HG02759 (cell line): ENCODE data around the gene WDR37.
A peak's percentile ranks its signal among the peaks of the same experiment; 100 is the strongest.
"Not testable (repeated sequence)": the region's sequence is repeated elsewhere in the genome, so short reads cannot be mapped to it uniquely, and the experiment has no call there.

Experiments used
- ATAC-seq: cut with Tn5 transposase; IDR thresholded peaks from one replicate; pipeline ENCODE4 v1.9.1; 2021; ENCODE audit warnings: mild to moderate bottlenecking, moderate library complexity; ENCODE audit not compliant: unreplicated experiment

The WDR37 gene, protein sequence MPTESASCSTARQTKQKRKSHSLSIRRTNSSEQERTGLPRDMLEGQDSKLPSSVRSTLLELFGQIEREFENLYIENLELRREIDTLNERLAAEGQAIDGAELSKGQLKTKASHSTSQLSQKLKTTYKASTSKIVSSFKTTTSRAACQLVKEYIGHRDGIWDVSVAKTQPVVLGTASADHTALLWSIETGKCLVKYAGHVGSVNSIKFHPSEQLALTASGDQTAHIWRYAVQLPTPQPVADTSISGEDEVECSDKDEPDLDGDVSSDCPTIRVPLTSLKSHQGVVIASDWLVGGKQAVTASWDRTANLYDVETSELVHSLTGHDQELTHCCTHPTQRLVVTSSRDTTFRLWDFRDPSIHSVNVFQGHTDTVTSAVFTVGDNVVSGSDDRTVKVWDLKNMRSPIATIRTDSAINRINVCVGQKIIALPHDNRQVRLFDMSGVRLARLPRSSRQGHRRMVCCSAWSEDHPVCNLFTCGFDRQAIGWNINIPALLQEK

DNA sequence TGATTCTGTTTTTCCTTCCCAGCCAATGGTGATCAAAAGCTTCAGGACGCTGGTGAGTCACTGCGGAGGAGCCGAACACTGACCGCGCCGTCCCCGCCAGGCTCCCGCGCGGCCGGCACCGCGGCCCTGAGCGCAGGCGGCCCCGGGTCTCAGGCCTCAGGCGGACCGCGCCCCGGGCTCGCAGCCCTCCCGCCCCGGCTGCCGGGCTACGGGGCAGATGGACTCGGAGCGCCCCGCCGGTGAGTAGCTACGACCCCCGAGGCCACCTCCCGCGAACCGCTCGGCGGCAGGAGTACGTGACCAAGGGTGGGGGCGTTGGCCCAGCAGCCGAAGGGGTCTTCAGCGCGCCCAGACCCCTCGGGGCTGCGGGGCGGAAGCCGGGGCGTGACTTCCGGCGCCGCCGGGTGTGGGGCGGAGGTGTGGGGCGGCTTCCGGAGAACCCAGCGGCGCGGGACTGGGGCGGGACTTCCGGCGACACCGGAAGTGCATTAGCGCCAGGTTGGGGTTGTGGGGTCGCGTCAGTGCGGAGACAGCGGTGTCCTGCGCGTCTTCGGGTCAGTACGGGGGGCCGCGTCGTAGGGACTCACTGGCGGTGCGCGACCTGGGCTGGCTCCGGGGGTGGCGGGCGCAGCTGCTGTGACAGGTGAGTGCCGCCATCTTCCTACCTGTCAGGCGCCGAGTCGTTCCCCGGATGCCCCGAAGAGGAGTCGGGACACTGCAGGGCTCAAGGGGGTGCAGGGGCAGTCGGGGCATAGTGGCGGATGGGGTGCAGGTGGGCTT lies at the start of gene WDR37:
Gene WDR37, plus strand, starts transcription at position 60 of the 780 bp plus-strand sequence. CDS start 15,771 bp downstream, outside the sequence.
- ATAC-seq, result peak; percentile 96

DNA sequence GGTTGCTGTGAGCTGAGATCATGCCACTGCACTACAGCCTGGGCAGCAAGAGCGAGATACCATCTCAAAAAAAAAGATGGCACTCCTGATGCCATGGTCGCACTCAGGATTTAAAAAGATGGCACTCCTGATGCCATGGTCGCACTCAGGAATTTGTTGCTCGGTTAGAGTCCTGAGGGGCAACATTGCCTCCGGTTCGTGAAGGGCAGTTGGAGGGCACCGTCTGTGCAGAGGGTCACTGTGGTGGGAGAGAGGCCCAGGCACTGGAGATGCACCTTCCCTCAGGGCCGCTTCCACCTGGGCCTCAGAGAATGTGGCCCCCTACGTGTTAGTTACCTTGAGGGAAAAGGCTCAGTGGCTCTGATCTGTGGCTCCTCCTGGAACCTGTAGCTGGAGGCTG lies 49.6 kb upstream of the WDR37 start:
- ATAC-seq, result no peak

DNA sequence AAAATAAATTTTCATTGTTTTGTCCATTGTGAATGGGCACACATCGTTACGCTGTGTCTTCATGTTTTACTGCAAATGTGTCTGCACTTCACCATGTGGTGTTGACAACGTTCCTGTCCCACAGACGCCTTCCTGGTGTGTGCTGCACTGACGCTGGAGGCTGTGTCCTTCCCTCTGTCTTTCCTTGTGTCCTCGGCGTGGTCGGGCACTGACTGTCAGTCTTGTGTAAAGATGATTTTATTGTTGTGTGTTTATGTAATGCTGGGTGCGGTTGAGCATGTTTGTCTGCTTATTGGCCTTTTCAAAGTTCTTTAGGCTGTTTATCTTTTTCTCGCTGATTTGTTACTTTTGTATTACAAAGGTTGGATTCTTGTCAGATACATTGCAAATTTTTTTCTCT lies 48.6 kb upstream of the WDR37 start:
- ATAC-seq, result no peak

DNA sequence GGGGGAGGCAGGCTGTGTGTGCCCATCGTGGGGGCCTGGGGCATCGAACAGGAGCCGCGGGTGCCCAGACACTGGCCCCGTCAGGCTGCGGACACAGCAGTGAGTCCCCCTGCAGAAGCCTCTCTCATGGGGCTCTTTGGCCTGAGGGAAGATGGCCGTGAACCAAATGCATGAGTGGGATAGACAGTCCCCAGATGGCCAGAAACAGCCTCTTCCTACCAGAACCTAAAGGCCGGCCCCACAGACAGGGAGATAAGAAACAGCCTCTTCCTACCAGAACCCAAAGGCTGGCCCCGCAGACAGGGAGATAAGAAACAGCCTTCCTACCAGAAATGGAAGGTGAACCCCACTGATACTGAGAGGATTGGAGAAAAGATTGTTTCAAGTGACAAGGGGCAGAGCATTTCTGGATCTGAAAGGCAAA lies 47.1 kb upstream of the WDR37 start:
- ATAC-seq, result no peak

DNA sequence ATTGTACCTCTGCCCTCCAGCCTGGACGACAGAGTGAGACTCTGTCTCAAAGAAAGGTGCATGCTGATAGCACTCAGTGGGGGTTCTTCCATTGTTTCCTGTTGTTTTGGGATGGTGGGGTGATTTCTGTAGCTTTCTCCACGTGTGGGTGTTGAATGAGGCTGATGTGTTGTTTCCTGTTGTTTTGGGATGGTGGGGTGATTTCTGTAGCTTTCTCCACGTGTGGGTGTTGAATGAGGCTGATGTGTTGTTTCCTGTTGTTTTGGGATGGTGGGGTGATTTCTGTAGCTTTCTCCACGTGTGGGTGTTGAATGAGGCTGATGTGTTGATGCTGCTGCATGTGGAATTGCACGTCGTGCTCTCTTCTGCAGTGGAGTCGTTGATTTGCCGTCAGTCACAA lies 46.2 kb upstream of the WDR37 start:
- not testable (repeated sequence) for ATAC-seq

DNA sequence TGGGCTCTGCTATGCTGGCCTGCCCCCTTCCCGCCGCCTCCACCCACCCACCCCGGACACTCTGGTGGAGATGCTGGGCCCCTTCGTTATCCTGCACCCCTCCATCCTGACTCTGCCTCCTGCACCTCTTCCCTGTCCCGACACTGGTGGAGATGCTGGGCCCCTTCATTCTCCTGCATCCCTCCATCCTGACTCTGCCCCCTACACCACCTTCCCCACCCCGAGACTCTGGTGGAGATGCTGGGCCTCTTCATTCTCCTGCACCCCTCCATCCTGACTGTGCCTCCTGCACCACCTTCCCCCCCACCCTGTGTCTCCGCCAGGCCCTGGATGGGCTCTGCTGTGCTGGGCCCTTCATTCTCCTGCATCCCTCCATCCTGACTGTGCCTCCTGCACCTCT lies 45.5 kb upstream of the WDR37 start:
- ATAC-seq, result no peak

DNA sequence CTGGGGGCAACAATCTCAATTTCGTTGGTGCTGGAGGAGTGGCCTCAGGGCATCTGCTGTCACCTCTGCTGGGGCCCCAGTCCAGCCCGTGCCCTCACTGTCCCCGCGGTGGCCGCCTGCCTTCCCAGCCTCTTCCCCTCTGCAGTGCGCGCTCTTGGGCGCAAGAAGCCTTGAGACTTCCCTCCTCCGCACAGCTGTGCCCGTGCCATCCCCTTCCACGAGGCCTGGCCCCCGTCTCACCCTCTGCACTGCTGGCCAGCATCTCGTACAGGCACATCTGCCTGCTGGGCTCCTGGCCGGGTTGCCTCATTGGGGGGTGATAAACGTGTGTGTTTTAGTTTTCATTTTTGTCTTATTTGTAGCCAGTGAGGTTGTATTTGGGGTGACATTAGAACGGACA lies 44.5 kb upstream of the WDR37 start:
- no peak for ATAC-seq

DNA sequence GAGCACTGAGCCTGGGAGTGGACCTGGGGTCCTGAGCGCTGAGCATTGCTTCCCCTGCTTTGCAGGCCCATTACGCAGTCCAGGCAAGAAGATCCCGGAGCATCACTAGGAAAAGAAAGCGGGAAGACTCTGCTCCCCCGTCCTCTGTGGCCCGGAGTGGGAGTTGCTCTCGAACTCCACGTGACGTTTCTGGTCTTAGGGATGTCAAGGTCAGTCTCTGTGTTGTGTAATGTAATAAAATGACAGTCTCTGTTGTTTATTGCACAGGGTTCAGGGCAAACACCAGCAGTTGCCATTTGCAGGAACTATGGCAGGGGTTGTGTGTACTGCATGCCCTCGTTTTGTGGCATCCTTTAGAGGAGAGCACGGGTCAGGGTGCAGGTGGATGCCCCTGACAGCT lies 40.5 kb upstream of the WDR37 start:
- no peak for ATAC-seq

DNA sequence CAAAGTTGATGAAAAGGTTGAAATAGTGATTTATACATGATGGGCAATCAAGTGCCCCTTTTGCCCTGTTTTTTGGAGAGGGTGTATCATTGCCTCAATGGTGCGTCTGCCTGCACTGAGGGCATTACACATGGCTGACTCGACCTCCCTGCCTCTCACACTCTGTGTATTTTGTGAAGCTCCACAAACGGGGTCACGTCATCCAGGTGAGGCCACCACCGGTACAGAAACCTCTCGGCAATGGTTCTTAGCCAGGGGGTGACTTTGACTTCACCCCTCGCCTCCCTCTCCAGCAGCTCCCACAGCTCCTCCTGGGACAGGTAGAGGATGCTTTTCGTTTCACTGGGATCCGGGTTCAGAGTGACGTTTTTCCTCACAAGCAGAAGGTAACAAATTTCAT lies 36.8 kb upstream of the WDR37 start:
- ATAC-seq, result no peak

DNA sequence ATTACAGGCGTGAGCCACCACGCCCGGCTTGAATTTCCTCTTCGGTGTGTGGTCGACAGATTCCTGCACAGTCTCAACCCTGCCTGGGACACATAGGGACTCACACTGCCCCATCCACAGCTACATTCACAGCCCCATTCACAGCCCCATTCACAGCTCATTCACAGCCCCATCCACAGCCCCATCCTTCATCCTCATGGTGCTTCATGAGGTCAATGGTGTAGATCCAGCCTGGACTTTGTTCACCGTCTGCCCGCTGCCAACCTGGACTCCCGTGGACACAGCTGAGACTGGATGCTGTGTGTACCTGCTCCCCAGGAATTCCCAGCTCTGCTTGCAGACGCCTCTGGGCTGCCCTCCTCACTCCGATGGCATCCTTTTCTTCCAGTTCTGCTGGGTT lies 35.7 kb upstream of the WDR37 start:
- ATAC-seq, result no peak

DNA sequence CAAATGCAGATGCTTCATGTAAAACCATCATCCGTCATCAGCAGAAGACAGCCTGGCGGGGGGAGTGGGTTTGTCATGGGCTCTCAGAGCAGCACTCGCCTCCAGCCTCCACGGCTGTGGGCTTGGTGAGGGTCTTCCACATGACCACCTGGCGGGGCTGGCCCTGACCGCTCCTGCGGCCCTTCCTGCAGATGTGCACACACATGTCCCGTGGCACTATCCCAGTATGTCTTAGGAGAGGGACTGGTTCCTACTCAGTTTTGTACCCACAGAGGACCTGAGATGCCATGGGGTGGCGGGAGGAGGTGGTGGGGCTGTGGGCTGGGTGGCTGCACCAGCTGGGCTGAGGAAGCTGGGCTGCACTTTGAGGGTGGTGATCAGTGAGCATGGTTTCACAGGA lies 35.2 kb upstream of the WDR37 start:
- ATAC-seq, result no peak

DNA sequence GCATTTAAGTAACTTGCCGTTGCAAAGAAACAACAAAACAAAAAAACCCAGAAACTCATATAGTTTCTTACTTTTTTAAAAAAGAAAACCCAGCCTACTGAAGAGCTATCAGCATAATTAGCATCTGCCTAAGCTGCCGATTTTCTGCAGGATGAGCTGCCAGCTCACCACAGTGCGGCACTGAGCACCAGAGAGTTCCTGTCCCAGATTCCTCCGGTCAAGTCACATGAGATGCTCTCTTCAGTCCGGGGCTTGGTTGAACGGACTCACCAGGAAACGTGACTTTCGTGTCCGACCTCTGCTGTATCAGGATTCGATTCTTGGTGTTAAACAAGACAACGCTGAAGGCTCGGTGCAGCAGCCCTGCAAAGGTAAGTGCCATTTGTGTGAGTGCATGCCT lies 33.8 kb upstream of the WDR37 start:
- ATAC-seq, result no peak

DNA sequence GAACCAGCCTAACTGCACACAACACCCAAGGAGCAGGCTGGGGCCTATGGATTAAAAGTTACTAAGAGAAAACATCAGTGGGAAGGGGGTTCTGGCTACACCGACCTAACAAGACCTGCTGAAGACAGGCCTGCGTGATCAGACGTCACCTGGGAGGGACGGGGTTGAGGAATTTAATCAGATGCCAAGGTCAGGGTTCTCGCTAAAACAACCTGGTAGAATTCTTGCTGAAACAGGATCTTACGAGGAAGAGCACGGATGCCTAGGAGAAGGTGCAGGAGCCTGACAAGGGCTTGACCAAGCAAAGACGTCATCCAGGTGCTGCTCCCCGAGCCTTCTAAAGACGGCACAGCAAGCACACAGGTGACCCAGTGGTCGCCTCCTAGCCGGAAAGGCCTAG lies 32.1 kb upstream of the WDR37 start:
- ATAC-seq, result no peak

DNA sequence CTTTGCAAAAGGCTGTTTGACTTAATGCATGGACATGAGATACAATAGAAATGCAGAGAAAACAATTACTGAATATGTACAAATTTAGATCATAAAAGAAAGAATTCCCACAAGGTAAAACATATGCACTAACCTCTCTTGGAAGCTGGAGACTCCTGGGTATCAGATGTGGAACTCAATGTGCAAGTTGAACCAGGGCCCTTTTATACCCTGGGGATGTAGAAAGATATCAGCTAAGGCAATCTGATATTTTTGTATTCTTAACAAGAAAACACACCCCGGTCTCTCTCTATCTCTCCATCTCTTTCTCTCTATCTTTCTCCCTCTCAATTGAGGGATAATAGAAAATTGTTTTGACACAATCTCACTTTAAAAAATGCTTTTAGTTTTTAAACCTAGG lies 30.5 kb upstream of the WDR37 start, which contains the start of gene IDI2:
Gene IDI2, minus strand, starts transcription at position 177 of the 400 bp plus-strand sequence. CDS start 1,136 bp downstream, outside the sequence.
- no peak for ATAC-seq

DNA sequence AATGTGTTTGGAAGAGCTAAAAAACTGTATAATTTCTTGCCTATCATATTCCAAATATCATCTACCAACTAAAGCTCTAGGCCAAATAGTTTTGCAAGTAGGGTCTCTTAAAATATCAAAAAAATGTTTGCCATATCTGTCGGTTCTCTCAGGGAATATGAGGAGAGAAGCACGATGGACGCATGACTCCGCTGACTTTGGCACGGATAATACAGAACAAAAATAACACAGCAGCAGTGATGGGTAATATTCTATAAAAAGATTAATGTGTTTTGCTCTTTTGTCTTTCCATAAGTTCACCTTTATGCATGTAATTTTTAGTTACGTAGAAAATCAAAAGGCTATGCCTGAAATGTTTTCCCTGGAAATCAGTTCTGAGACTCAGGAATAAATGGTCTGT lies 29.6 kb upstream of the WDR37 start:
- no peak for ATAC-seq

DNA sequence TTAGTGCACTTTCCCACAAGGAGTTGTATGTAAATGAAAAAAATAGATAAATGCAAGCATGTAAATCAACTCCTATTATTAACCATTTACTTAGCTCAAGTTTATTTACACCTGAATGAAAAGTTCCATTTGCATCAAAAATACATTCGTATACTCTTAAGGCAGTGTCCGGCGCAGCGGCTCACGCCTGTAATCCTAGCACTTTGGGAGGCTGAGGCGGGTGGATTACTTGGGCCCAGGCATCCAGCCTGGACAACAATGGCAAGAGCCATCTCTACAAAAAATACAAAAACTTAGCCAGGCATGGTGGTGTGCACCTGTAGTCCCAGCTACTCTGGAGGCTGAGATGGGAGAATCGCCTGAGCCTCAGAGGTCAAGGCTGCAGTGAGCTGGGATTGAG lies 26.3 kb upstream of the WDR37 start:
- no peak for ATAC-seq

DNA sequence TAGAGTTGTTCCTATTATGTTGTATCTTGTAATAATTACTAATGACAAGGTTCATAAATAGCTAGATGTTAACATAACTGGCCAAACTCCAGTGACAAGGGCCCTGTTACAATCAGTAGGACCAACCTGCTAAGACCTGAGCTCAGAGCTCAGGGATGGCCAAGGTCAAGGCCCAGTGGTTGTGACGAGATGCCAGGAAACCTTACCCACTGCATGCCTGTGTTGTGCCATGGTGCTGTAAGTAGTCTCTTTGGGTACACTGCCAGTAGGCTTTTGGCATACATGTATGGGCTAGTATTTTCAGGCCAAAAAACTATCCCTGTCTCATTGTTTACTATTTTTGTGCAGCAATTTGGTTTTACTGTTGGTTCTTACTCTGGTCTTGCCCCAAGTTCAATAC lies 22.6 kb upstream of the WDR37 start:
- ATAC-seq, result no peak

DNA sequence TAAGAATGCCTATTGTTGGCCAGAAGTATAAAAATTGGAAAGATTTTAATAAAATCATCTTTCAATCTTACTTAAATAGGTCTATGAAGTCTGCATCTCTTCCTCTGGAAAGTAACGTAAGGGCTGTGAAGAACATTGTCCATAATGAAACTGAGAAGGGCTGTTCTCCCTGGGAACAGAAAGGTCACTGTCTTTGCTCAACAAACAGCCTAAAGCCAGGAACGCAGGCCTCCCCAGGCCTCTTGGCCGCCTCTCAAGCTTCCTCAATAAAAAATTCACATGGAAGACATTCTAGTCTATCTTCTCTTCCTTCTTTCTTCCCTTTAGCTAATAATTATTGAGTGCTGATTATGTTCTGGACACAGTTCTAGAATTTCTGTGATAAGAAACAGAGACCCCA lies 21.4 kb upstream of the WDR37 start:
- ATAC-seq, result no peak

DNA sequence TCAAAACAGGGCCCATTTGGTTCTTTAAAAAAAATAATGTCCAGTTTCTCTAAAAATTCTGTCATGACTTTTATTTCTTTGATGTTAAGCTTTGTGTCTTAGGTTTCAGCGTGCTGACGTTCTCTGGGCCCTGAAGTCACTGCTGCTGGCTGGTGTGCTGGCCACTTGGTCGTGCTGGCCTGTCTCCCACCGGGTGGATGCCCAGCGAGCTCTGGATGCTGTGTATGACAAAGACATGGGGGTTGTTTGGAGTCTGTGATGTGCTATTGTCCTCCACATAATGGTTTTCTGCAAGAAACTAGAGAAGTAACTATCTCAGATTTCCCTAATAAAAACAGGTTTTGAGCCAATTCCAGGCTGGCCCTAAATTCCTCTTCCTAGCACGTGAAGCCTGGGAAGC lies 21.0 kb upstream of the WDR37 start:
- ATAC-seq, result no peak

DNA sequence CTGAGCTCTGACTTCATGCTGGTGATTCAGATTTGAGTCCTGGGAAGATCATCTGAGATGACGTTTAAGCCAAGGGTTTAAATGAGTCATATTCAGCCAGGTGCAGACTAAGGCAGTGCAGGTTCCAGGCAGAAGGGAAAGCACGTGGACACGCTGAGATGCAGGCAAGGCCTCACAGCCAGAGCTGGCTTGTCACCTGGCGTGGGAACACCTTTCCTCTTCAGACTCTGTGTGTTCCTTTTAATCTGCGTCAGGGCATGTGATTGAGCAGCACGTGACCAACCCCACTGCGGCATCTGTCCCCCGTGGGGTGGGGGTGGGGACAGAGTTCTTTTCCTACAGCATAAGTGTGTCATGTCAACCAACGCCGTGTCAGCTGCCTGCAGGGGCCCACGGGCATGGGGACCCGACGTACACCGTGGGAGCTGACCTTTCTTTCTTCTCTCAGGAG lies 19.8 kb upstream of the WDR37 start:
- ATAC-seq, result peak; percentile 82

DNA sequence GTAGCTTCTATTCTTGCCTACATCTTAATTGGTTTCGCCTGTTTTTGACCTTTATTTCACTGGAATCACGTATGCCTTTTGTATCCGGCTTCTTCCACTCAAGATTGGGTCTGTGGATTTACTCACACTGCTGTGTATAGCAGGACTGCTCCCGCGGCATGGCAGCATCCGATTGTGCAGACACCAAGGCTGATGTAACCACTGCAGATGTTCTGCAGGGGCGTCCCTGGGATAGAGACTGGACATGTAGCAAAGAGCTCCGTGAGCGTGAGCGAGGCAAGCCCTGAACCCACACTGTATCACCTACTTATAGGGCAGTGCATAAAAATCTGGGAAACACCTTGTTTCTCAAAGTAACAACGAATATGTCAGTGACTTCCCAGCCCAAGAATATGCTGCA lies 19.1 kb upstream of the WDR37 start:
- no peak for ATAC-seq

DNA sequence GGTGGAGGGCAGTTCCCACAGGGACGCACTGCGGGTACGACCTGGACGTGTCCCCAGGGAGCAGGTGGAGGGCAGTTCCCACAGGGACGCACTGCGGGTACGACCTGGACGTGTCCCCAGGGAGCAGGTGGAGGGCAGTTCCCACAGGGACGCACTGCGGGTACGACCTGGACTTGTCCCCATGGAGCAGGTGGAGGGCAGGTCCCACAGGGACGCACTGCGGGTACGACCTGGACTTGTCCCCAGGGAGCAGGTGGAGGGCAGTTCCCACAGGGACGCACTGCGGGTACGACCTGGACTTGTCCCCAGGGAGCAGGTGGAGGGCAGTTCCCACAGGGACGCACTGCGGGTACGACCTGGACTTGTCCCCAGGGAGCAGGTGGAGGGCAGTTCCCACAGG lies 17.4 kb upstream of the WDR37 start:
- not testable (repeated sequence) for ATAC-seq
